M059J (cell line): ENCODE data around the gene STRN4. TPM values are rescaled to one million over a fixed set of nuclear protein-coding genes. Genes with fewer than 3 reads are reported as not detected.
A peak's percentile ranks its signal among the peaks of the same experiment; 100 is the strongest.
"Not testable (repeated sequence)": the region's sequence is repeated elsewhere in the genome, so short reads cannot be mapped to it uniquely, and the experiment has no call there.

Source experiments
- DNase-seq: peaks from one replicate; pipeline ENCODE4 v3.0.0-alpha.2; 2012; ENCODE audit warnings: low read depth
- total RNA-seq: library from RNA; depleted of rRNA; stranded (reverse); fragments of >200 nt; shearing (Covaris generic); gene quantifications from 2 replicates; pipeline ENCODE4 v1.2.3, GENCODE V29; 2014; rRNA removed

STRN4 gene, protein sequence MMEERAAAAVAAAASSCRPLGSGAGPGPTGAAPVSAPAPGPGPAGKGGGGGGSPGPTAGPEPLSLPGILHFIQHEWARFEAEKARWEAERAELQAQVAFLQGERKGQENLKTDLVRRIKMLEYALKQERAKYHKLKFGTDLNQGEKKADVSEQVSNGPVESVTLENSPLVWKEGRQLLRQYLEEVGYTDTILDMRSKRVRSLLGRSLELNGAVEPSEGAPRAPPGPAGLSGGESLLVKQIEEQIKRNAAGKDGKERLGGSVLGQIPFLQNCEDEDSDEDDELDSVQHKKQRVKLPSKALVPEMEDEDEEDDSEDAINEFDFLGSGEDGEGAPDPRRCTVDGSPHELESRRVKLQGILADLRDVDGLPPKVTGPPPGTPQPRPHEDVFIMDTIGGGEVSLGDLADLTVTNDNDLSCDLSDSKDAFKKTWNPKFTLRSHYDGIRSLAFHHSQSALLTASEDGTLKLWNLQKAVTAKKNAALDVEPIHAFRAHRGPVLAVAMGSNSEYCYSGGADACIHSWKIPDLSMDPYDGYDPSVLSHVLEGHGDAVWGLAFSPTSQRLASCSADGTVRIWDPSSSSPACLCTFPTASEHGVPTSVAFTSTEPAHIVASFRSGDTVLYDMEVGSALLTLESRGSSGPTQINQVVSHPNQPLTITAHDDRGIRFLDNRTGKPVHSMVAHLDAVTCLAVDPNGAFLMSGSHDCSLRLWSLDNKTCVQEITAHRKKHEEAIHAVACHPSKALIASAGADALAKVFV
- 44.7 and 78.1 TPM in 2 replicates for total RNA-seq

DNA sequence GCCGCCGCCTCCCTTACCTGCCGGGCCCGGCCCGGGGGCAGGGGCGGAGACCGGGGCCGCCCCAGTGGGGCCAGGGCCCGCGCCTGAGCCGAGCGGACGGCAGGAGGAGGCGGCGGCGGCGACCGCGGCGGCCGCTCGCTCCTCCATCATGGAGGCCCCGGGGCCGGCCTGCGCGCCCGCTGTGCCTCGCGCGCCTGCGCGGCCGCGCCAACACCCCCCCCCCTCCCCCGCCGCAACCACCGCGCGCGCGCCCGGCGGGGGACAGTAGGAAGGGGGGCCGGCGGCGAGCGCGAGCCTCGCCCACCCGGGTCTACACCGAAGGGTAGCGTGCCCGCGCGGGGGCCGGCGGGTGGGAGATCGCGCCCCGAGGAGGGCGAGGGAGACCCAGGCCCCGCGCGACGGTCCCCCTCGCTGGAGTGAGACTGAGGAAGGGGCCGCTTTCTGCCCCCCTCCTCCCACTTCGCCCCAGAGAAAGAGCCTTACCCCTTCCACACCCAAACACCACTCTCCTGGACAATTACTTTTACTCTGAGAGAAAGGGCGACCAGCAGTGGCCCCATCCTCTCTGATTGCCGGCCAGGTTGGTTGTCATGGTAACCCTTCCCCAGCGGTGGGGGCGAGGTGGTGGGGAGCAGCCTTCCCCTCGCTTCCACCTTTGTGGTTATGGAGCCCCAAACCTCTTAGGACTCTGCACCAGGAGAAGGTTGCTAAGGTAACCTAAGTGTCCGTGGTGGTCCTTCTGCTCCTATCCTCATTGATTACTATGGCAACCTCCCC is at the start of gene STRN4:
Gene STRN4 (minus strand): TSS at position 170 of the 777 bp plus-strand sequence. CDS start 20 bp downstream, at position 150.
- peak; percentile 44 for DNase-seq

DNA sequence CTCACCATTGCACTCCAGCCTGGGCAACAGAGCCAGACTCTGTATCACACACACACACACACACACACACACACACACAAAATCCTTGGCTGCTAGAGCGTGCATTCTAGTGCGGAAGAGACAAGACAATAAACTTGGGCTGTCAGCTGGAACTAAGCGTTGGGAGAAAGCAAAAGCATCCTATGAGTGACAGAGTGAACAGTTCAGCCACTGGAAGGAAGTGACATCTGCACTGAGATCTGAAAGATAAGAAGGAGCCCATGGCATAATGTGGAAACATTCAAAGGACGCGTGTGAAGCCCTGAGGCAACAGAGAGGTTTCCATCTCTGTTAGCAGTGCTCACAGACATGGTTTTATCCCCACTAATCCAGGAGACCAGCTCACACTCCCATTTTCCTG is 45.7 kb upstream of the STRN4 start:
- peak; percentile 90 for DNase-seq

DNA sequence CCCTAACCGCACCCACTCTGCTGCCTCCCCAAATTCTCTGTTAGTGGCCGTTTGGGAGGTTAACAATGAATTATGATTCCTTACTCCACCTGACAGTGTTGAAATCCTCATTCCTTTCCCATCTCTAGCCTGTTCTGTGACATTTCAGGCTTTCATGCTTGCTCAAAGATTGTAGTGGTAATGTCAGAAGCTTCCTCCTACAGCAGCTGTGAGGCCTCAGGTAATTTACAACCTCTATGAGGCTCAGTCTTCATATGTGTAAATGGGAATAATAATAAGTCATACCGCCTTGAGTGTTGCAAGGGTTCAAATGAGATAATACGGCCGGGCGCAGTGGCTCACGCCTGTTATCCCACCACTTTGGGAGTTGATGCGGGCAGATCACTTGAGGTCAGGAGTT is 43.1 kb upstream of the STRN4 start:
- no peak for DNase-seq

DNA sequence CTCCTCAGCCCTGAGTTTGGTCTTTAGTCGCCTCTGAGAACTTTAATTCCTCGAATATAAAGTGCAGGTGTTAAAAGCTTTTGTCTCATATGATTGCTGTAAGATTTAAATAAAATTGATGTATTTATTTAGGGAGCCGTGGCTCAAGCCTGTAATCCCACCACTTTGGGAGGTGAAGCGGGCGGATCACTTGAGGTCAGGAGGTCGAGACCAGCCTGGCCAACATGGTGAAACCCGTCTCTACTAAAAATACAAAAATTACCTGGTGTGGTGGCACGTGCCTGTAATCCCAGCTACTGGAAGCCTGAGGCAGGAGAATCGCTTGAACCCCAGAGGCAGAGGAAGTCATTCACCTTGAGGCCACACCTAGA is 42.7 kb upstream of the STRN4 start:
- DNase-seq = no peak

DNA sequence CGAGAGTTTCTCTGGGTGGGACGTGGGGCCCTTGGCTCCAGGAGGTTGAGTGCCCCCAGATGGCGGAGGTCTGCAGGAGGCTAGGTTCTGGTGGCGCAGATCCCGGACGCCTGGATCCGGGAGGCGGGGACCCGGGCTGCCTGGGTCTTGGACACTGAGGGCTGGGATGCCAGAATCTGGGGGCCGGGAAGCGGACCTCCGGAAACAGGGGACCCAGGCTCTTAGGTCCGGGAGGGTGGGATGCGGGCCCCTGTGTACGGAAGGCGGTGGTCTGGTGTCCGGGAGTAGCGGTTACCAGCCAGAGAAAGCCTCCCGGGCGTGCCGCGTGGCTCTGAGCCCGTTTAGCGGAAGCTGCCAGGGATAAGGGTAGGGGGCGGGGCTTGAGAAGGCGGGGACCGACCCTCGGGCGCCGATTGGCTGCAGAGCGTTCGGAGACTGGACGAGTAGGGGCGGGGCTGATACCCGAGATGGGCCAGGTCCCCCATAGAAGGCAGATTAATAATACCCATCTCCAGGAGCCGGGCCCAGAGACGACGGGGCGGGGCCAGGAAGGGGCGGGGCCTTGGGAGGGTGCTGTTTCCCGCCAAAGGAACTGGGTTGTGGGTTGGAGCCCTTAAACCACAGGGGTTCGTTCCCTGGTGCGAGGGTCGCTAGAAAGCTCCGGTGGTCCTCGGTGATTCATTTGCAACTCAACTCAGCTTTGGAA is 42.2 kb upstream of the STRN4 start, which contains the start of gene SLC1A5:
Gene SLC1A5 (minus strand): TSS at position 333 of the 706 bp plus-strand sequence. CDS start 629 bp downstream, outside the sequence.
- peak; percentile 97 for DNase-seq

- peak; percentile 83 for DNase-seq
Measured at GRCh38 chr19:46787331-46788261, 41.3 kb upstream of the STRN4 start.

DNA sequence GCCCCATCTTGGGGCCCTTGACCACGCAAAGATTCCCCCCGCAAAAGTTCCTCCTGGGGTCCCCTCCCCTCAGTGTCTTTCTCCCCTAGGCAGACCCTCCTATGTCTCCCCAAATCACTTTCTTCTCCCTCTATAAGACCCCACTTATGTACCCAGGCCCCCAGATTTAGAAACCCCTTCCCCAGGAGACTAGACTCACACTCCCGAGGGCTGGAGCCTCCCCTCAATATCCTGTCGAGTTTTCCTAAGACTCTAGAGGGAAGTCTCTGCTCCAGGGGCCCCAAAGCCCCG is 40.7 kb upstream of the STRN4 start:
- DNase-seq = no peak

- peak; percentile 94 for DNase-seq
Measured at GRCh38 chr19:46786236-46787039, 40.2 kb upstream of the STRN4 start.

GRCh38 chr19:46785980-46786235 is 39.7 kb upstream of the STRN4 start:
- no peak for DNase-seq

DNA sequence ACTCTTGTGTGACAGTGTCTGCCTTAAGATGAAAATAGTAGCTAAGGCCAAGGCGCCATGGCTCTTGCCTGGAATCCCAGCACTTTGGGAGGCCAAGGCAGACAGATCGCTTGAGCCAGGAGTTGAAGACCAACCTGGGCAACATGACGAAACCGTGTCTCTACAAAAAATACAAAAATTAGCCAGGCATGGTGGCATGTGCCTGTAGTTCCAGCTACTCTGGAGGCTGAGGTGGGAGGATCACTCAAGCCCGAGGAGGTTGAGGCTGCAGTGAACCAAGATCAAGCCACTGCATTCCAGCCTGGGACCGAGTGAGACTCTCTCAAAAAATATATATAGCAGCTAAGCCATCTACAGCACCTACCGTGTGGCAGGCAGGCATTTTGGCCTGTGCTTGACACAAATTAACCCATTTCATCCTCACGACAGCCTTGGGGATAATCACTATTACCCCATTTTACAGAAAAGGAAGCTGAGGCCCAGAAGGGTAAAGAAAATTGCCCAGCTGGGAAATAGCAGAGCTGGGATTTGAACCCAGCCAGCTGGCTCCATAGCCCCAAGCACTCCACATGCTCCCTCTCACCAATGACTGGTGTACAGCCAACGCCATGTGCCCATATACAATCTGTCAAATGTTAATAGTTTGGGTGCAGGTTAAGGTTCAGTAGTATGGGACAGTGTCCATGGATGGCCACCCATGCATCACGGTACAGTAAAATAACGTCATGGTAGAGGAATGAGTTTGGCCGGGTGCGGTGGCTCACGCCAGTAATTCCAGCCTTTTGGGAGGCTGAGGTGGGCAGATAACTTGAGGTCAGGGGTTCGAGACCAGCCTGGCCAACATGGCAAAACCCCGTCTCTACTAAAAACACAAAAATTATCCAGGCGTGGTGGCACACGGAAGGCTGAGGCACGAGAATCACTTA is 39.1 kb upstream of the STRN4 start:
- DNase-seq = no peak

GRCh38 chr19:46784262-46785053 is 38.2 kb upstream of the STRN4 start:
- DNase-seq = peak; percentile 97

- DNase-seq = no peak
Measured at GRCh38 chr19:46783670-46784069, 37.4 kb upstream of the STRN4 start.

DNA sequence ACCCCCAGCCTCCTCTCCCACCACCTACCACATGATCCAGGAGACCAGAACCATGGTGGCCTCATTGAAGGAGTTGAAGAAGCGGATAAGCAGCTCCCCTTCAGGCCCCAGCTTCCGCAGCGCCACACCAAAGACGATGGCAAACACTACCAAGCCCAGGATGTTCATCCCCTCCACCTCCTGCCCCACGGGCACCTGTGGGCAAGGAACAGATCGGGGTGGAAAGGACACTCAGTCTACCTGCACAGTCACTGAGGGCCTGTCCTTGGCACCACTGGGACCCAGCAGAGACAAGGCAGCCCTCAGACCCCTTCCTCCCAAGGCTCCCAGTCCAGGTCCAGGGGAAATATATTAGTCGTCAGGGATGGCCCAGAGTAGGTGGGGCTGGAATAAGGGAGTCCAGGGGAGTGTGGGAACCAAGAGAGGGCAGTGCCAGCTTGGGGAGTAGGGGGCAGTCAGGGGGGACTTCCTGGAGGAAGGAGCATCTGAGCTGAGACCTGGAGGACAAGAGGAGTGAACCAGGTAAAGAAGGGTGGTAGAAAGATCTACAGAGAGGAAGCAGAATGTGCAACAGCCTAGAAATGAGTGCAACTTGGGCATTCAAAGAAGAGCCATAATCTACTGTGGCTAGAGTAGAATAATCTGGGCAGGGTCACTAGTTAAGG is 36.2 kb upstream of the STRN4 start:
- no peak for DNase-seq

DNA sequence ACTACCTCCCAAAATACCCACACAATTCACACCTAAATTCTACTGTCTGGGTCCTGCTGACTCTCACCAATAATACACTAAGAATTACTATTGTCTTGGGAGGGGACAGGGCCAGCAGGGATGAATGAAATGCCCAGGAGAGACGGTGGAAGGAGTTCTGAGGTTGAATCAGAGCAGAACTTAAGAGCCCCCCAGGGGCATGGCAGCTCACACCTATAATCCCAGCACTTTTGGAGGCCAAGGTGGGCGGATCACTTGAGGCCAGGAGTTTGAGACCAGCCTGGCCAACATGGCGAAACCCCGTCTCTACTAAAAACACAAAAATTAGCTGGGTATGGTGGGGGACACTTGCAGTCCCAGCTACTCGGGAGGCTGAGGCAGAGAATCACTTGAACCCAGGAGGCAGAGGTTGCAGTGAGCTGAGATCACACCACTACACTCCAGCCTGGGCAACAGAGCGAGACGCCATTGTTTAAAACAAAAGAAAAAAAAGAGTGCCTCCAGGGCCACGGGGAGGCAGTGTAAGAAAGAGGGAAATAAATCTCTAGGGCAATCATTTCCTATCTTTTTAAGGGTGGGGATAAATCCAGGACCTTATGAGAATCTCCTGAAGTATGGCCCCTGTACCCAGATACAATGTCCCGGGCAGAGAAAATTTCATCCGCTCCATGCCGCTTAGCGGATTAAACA is 31.9 kb upstream of the STRN4 start:
- not testable (repeated sequence) for DNase-seq

DNA sequence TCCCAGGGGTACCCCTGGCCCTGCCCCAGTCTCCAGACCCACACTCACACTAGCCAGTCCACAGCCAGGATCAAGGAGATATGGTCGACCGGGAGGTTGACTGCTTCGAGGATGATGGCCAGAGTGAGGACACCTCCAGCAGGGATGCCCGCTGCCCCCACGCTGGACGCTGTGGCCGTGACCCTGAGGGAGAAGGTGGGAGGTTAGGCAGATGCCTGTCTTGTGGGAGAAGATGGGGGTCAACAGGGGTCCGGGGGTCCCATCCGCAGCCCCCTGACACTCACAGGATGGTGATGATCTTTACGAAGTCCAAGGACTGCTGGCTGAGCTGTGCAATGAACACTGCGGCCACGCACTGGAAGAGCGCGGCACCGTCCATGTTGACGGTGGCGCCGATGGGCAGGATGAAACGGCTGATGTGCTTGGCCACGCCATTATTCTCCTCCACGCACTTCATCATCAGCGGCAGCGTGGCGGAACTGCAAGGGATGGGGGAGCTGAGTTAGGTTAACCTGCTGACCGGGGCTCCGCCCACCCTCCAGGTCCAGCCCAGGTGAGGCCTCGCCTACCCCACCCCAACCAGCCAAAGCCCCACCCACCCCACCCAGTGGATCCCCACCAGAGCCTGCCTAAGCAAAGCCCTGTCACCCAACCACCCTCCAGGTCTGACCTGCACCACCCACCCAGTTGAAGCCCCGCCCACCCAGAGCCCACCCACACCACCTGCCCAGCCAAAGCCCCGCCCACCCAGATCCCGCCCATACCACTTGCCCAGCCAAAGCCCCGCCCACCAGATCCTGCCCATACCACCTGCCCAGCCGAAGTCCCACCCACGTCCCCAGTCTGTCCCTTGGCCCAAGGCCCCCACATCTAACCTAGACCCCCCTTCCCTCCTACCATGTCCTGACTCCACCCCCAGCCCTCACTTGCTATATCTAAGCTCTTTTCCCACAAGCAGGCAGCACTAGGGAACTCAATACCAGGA is 31.0 kb upstream of the STRN4 start:
- no peak for DNase-seq
